SK-N-SH treated with all-trans-retinoic acid at 6 μM for 48 hours (cell line): ENCODE data around the gene DRAXIN.

Experiments used
- ATAC-seq: fragments of 200-7000 bp; cut with Tn5 transposase; 3 replicates; pipeline ENCODE4 v1.9.1; 2020; ENCODE audit warnings: mild to moderate bottlenecking, moderate library complexity
- ARNTL ChIP-seq: fragments of 450-650 bp; formaldehyde crosslinking; IDR thresholded peaks from 2 replicates; pipeline ENCODE4 v1.5.0; 2020; ENCODE audit warnings: low read depth, mild to moderate bottlenecking, moderate library complexity, borderline replicate concordance
- BACH2 ChIP-seq: fragments of 250-450 bp; sonication (Bioruptor Pico); IDR thresholded peaks from 2 replicates; pipeline ENCODE4 v1.9.0; 2021; ENCODE audit warnings: mild to moderate bottlenecking, borderline replicate concordance
- CREB5 ChIP-seq: fragments of 250-450 bp; sonication (Bioruptor Pico); IDR thresholded peaks from 2 replicates; pipeline ENCODE4 v1.5.1; 2020; ENCODE audit warnings: low read depth, mild to moderate bottlenecking, moderate library complexity
- CSRNP3 ChIP-seq: fragments of 250-450 bp; sonication (Bioruptor Pico); IDR thresholded peaks from 2 replicates; pipeline ENCODE4 v1.5.1; 2021; ENCODE audit warnings: mild to moderate bottlenecking, moderate library complexity
- ESRRG ChIP-seq: fragments of 250-450 bp; sonication (Bioruptor Pico); IDR thresholded peaks from 2 replicates; pipeline ENCODE4 v1.6.1; 2021; ENCODE audit warnings: mild to moderate bottlenecking
- ISL1 ChIP-seq: fragments of 250-450 bp; sonication (Bioruptor Pico); IDR thresholded peaks from 2 replicates; pipeline ENCODE4 v2.1.2; 2022; ENCODE audit warnings: mild to moderate bottlenecking, moderate library complexity
- OSR1 ChIP-seq: fragments of 250-450 bp; sonication (Bioruptor Pico); IDR thresholded peaks from 2 replicates; pipeline ENCODE4 v1.8.0; 2022; ENCODE audit warnings: moderate library complexity, mild to moderate bottlenecking, inconsistent platforms
- PATZ1 ChIP-seq: fragments of 250-450 bp; sonication (Bioruptor Pico); IDR thresholded peaks from 2 replicates; pipeline ENCODE4 v1.8.0; 2020; ENCODE audit warnings: mild to moderate bottlenecking, moderate library complexity, borderline replicate concordance
- POU6F1 ChIP-seq: fragments of 250-450 bp; sonication (Bioruptor Pico); IDR thresholded peaks from 2 replicates; pipeline ENCODE4 v1.8.0; 2021; ENCODE audit warnings: low read depth, mild to moderate bottlenecking, moderate library complexity, borderline replicate concordance
- PPARA ChIP-seq: fragments of 250-450 bp; sonication (Bioruptor Pico); IDR thresholded peaks from 2 replicates; pipeline ENCODE4 v1.5.0; 2020; ENCODE audit warnings: mild to moderate bottlenecking, borderline replicate concordance
- RARB ChIP-seq: fragments of 250-450 bp; sonication (Bioruptor Pico); IDR thresholded peaks from 2 replicates; pipeline ENCODE4 v1.8.0; 2021; ENCODE audit warnings: mild to moderate bottlenecking, moderate library complexity
- SNAI2 ChIP-seq: fragments of 250-450 bp; sonication (Bioruptor Pico); IDR thresholded peaks from 2 replicates; pipeline ENCODE4 v1.5.0; 2020; ENCODE audit warnings: mild to moderate bottlenecking, moderate library complexity
- TCF4 ChIP-seq: fragments of 250-450 bp; sonication (Bioruptor Pico); IDR thresholded peaks from 2 replicates; pipeline ENCODE4 v1.8.0; 2021; ENCODE audit warnings: mild to moderate bottlenecking, moderate library complexity, borderline replicate concordance
- TOX ChIP-seq: fragments of 250-450 bp; sonication (Bioruptor Pico); IDR thresholded peaks from 2 replicates; pipeline ENCODE4 v1.8.0; 2021; ENCODE audit warnings: mild to moderate bottlenecking, moderate library complexity, borderline replicate concordance
- ZC3H10 ChIP-seq: fragments of 250-450 bp; sonication (Bioruptor Pico); IDR thresholded peaks from 2 replicates; pipeline ENCODE4 v1.5.1; 2021; ENCODE audit warnings: mild to moderate bottlenecking, moderate library complexity
- ZFP3 ChIP-seq: fragments of 250-450 bp; sonication (Bioruptor Pico); IDR thresholded peaks from 2 replicates; pipeline ENCODE4 v1.5.0; 2020; ENCODE audit warnings: mild to moderate bottlenecking, moderate library complexity
- ZFP30 ChIP-seq: fragments of 450-650 bp; formaldehyde crosslinking; IDR thresholded peaks from 2 replicates; pipeline ENCODE4 v1.5.0; 2022; ENCODE audit warnings: mild to moderate bottlenecking, moderate library complexity
- ZNF565 ChIP-seq: fragments of 450-650 bp; formaldehyde crosslinking; conservative IDR thresholded peaks from 2 replicates; pipeline ENCODE4 v1.5.0; 2020; ENCODE audit warnings: low read depth, mild to moderate bottlenecking, moderate library complexity
- ZNF70 ChIP-seq: fragments of 450-650 bp; formaldehyde crosslinking; IDR thresholded peaks from 2 replicates; pipeline ENCODE4 v1.5.0; 2020; ENCODE audit warnings: mild to moderate bottlenecking, moderate library complexity
- ZNF8 ChIP-seq: fragments of 450-650 bp; formaldehyde crosslinking; IDR thresholded peaks from 2 replicates; pipeline ENCODE4 v1.5.0; 2020; ENCODE audit warnings: mild to moderate bottlenecking, moderate library complexity

The DRAXIN gene

GRCh38 chr1:11767922-11768704, 76.6 kb downstream of the DRAXIN start:
- TF ChIP-seq ZNF8 (CRISPR knock-in tag) (no peak), TOX (CRISPR knock-in tag) (no peak)
- ATAC-seq, result no peak; the same call in 2 of the 3 replicates

- TF ChIP-seq ESRRG (CRISPR knock-in tag) (no peak), SNAI2 (no peak), CREB5 (no peak), BACH2 (no peak), ARNTL (CRISPR knock-in tag) (no peak), RARB (CRISPR knock-in tag) (no peak), CSRNP3 (no peak), PATZ1 (CRISPR knock-in tag) (no peak), TCF4 (CRISPR knock-in tag) (no peak), ZFP30 (no peak), ZNF70 (no peak), ZNF565 (CRISPR knock-in tag) (no peak), ZNF8 (CRISPR knock-in tag) (no peak), OSR1 (CRISPR knock-in tag) (no peak), PPARA (no peak), POU6F1 (CRISPR knock-in tag) (no peak), ISL1 (CRISPR knock-in tag) (no peak)
- TF ChIP-seq, all 23 proteins: peak for 0
- ATAC-seq, result 0 out of 3 replicates have a peak, but pooled peaks have one; percentile 15
These were observed 77.3 kb downstream of the DRAXIN start for GRCh38 chr1:11768821-11769220.

- TF ChIP-seq PPARA (no peak), ZFP30 (no peak), SNAI2 (no peak), ISL1 (CRISPR knock-in tag) (no peak), ZNF70 (no peak), ZNF8 (CRISPR knock-in tag) (no peak), ESRRG (CRISPR knock-in tag) (no peak)
- ATAC-seq, result no peak
These were observed 77.8 kb downstream of the DRAXIN start for GRCh38 chr1:11769274-11769673.

- no peak for ATAC-seq
- no peak for TF ChIP-seq POU6F1 (CRISPR knock-in tag)
- TF ChIP-seq CREB5, result no peak
- TF ChIP-seq ZC3H10 (CRISPR knock-in tag), result no peak
- TF ChIP-seq PPARA, result no peak
- no peak for TF ChIP-seq TOX (CRISPR knock-in tag)
- TF ChIP-seq ZFP30, result no peak
- TF ChIP-seq ZFP3 (CRISPR knock-in tag), result no peak
- TF ChIP-seq ZNF70, result no peak
- no peak for TF ChIP-seq ESRRG (CRISPR knock-in tag)
- TF ChIP-seq TCF4 (CRISPR knock-in tag), result no peak
- TF ChIP-seq ARNTL (CRISPR knock-in tag), result no peak
- no peak for TF ChIP-seq OSR1 (CRISPR knock-in tag)
- no peak for TF ChIP-seq SNAI2
- no peak for TF ChIP-seq PATZ1 (CRISPR knock-in tag)
These were observed 78.5 kb downstream of the DRAXIN start for GRCh38 chr1:11770011-11770410.
